AG09309 (cell line): ENCODE results near the gene HMGXB3.
"Not testable (repeated sequence)": the region's sequence is repeated elsewhere in the genome, so short reads cannot be mapped to it uniquely, and the experiment has no call there.

Experiments
- DNase-seq: peaks from one replicate; pipeline ENCODE4 v3.0.0-alpha.2; 2010; ENCODE audit warnings: low read depth
- H3K4me3 ChIP-seq: 2 replicates; pipeline ENCODE4 v1.5.1; 2011; ENCODE audit warnings: mild to moderate bottlenecking, low read depth, low read length, moderate library complexity; ENCODE audit not compliant: control insufficient read depth
- TF ChIP-seq, protein P1 (sequence below): IDR thresholded peaks from 2 replicates; pipeline ENCODE4 v1.5.1; 2011; ENCODE audit warnings: mild to moderate bottlenecking, low read depth, low read length, inconsistent platforms; ENCODE audit not compliant: insufficient read depth, control insufficient read depth; ENCODE audit errors: missing control alignments

The HMGXB3 gene

DNA sequence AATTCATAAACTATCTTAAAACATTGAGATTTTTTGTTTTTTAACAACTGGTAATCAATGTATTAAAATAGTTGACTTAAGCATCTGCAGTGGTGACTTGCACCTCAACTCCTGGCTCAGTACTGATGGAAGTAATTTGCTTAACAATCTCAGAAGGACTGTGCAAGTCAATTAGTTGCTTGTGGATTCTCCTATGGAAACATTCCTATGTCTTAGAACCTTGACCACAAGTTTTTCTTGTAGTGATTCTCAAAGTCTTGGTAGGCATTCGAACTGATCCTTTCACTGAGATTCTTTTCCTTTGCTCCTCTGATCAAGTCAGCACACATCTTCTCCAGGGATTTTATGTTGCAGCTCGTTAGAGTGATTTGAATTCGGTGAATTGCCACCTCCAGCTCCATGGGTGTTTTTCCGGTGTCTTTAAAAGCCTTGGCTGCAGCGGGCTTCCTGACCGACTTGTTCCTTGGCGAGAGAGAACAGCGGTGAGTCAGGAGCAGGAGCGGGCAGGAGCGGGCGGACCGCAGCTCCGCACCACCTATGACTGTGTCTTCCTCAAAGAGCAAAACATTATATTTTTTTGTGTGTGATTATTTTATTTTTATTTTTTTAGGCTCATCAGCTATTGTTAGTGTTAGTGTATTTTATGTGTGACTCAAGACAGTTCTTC, 21.1 kb downstream of the HMGXB3 start:
- TF ChIP-seq, protein P1, sequence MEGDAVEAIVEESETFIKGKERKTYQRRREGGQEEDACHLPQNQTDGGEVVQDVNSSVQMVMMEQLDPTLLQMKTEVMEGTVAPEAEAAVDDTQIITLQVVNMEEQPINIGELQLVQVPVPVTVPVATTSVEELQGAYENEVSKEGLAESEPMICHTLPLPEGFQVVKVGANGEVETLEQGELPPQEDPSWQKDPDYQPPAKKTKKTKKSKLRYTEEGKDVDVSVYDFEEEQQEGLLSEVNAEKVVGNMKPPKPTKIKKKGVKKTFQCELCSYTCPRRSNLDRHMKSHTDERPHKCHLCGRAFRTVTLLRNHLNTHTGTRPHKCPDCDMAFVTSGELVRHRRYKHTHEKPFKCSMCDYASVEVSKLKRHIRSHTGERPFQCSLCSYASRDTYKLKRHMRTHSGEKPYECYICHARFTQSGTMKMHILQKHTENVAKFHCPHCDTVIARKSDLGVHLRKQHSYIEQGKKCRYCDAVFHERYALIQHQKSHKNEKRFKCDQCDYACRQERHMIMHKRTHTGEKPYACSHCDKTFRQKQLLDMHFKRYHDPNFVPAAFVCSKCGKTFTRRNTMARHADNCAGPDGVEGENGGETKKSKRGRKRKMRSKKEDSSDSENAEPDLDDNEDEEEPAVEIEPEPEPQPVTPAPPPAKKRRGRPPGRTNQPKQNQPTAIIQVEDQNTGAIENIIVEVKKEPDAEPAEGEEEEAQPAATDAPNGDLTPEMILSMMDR = no peak
- no peak overlapping the region for H3K4me3 ChIP-seq
- DNase-seq = no peak

DNA sequence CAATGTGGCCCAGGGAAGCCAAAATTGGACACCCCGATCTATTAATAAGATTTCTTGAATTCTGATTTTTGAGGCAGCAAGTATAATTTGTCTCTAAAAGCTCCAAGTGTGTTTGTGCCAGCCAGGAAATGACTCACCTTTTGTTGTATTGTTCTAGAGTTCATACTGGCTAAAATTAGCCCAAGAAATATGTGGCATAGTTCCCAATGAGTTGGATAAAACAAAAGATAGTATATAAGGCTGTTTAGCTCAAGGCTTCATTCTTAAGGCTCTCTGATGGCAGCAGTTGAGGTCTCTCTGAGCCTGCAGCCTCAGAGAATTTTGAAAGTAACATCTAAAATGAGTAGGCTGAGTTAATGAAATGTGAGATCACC, 21.6 kb downstream of the HMGXB3 start:
- TF ChIP-seq, protein P1 = no peak
- peak; percentile 85 for DNase-seq
- H3K4me3 ChIP-seq = no peak overlapping the region

DNA sequence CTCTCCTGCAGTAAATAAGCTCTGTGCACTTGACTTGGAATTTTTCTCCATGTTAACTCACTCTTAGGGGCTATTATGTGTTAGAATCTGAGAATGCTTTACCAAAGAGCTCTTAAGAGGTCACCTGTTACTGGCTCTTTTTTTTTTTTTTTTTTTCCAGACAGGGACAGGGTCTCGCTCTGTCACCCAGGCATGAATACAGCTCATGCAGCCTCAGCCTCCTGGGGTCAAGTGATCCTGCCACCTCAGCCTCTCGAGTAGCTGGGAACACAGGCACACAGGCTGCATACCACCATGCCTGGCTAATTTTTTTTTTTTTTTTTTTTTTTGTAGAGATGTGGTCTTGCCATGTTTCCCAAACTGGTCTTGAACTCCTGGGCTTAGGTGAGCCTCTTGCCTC, 22.1 kb downstream of the HMGXB3 start:
- TF ChIP-seq, protein P1 = no peak
- DNase-seq = no peak
- no peak overlapping the region for H3K4me3 ChIP-seq

DNA sequence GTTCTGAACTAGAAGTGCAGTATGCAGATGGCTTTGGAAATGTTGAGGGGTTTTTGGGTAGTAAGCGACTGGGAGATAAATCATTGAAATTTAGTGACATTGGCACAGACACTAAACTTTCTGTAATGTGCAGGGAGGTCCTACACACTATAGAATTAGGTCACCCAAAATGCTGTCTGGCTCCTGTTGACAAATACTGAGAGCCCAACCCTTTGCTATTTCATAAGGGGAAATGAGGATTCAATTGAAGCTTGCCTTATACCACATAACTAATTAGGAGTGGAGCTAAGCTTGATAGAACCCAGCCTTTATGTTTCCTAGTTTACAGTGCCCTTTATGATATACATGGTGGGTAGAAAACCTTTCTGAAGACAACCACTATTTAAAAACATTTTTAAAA, 22.6 kb downstream of the HMGXB3 start:
- TF ChIP-seq, protein P1 = no peak
- no peak for DNase-seq
- no peak overlapping the region for H3K4me3 ChIP-seq

DNA sequence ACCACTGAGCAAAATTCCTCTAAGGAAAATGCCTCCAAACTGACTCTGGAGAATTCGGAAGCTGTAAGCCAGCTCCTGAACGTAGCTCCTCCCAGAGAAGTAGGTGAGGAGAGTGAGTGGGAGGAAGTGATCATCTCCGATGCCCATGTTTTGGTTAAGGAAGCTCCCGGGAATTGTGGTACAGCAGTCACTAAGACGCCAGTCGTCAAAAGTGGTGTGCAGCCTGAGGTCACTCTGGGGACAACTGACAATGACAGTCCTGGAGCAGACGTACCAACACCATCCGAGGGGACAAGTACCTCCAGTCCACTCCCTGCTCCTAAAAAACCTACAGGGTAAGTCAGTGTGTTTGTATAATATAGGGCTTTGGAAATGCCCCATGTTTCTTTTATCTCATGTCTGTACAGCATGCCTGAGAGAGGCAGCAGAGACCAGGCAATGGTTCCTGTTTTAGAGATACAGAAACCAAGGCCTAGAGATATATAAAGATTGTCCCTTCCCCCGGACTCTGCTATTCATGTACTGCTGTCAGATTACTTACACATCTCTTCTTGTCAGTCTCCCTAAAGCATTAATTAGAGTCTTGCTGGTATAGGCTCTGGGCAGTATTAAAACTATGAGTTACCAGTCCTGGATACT, 23.9 kb downstream of the HMGXB3 start:
- TF ChIP-seq, protein P1 = peak; percentile 4
- DNase-seq = no peak
- no peak overlapping the region for H3K4me3 ChIP-seq

DNA sequence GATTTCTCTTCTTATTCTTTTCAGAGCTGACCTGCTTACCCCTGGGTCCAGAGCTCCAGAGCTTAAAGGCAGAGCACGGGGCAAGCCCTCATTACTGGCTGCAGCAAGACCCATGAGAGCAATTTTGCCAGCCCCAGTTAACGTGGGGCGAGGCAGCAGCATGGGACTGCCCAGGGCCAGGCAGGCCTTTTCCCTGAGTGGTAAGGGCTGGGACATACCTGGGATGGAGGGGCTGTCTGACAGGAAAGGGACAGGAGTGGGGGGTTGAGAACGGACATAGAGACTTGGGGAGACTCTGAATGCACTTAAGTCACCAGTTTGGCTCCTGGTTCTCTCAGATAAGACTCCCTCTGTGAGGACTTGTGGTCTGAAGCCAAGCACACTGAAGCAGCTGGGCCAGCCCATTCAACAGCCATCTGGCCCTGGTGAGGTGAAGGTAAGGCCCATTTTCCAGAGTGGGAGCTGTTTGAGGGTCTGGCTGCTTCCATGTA, 26.2 kb downstream of the HMGXB3 start:
- DNase-seq = no peak
- TF ChIP-seq, protein P1 = no peak

DNA sequence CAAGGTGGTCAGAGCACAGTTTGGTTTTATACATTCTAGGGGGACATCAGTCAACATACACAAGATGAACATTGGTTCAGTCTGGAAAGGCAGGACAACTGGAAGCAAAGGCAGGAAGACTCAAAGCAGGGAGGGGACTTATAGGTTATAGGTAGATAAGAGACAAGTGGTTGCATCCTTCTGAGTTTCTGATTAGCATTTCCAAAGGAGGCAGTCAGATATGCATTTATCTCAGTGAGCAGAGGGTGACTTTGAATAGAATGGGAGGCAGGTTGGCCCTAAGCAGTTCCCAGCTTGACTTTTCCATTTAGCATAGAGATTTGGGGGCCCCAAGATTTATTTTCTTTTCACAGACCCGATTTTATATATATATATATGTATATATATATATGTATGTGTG, 27.5 kb downstream of the HMGXB3 start:
- H3K4me3 ChIP-seq, DNase-seq: not testable (repeated sequence)

More for the DNA sequence above, 26.2 kb downstream of the HMGXB3 start:
- no peak overlapping the region for H3K4me3 ChIP-seq
